ENCODE results near the gene TMEM218. TPM values are rescaled to one million over a fixed set of nuclear protein-coding genes. Genes with fewer than 3 reads are reported as not detected.

Gene TMEM218
- total RNA-seq: 6.0 TPM
- long read RNA-seq, partial matches to known transcripts: 0 of 3 reads
- long read RNA-seq, other reads (novel, unspliced or antisense): 3 of 3 reads

- ATAC-seq: peak; percentile 100
- intact Hi-C loops (cut with DNase I): loop anchor here (5.0 kb wide), 2 partner anchors 159 to 316 kb away; partner anchors contain the start of gene CCDC15
- DNase-seq (ENCODE audit: missing footprints): peak; percentile 99
Measured at GRCh38 chr11:125111343-125112207, at the start of gene TMEM218. Gene TMEM218 (minus strand): TSS chr11:125111626. CDS start chr11:125102241, 9,385 bp downstream.

- DNase-seq (ENCODE audit: missing footprints) (no peak), ATAC-seq (no peak)
- intact Hi-C loops (cut with DNase I): no loop called here
Measured at GRCh38 chr11:125157953-125158680, 46.7 kb upstream of the TMEM218 start.

GRCh38 chr11:125157118-125157733 lies 45.8 kb upstream of the TMEM218 start:
- ATAC-seq: no peak
- DNase-seq (ENCODE audit: missing footprints): no peak
- intact Hi-C loops (cut with DNase I): no loop called here

- intact Hi-C loops (cut with DNase I): no loop called here
- DNase-seq (ENCODE audit: missing footprints) (no peak), ATAC-seq (no peak)
Measured at GRCh38 chr11:125156346-125157117, 45.1 kb upstream of the TMEM218 start.

- DNase-seq (ENCODE audit: missing footprints) (no peak), ATAC-seq (no peak)
- intact Hi-C loops (cut with DNase I): no loop called here
Measured at GRCh38 chr11:125155767-125156166, 44.3 kb upstream of the TMEM218 start.

- no peak for ATAC-seq
- intact Hi-C loops (cut with DNase I): no loop called here
Measured at GRCh38 chr11:125155100-125155444, 43.6 kb upstream of the TMEM218 start.

GRCh38 chr11:125154378-125155099 lies 43.1 kb upstream of the TMEM218 start:
- DNase-seq (ENCODE audit: missing footprints) (no peak), ATAC-seq (no peak)
- intact Hi-C loops (cut with DNase I): no loop called here

More at GRCh38 chr11:125155100-125155444, 43.6 kb upstream of the TMEM218 start:
- no peak for DNase-seq (ENCODE audit: missing footprints)

GRCh38 chr11:125153837-125154236 lies 42.4 kb upstream of the TMEM218 start:
- no peak for ATAC-seq
- intact Hi-C loops (cut with DNase I): no loop called here
- no peak for DNase-seq (ENCODE audit: missing footprints)

GRCh38 chr11:125148743-125149142 lies 37.3 kb upstream of the TMEM218 start:
- intact Hi-C loops (cut with DNase I): no loop called here
- no peak for DNase-seq (ENCODE audit: missing footprints)
- ATAC-seq: no peak

- DNase-seq (ENCODE audit: missing footprints) (no peak), ATAC-seq (no peak)
- intact Hi-C loops (cut with DNase I): no loop called here
Measured at GRCh38 chr11:125148011-125148410, 36.6 kb upstream of the TMEM218 start.

- ATAC-seq (peak; percentile 42), DNase-seq (ENCODE audit: missing footprints) (no peak)
- intact Hi-C loops (cut with DNase I): no loop called here
Measured at GRCh38 chr11:125147280-125147679, 35.9 kb upstream of the TMEM218 start.

- DNase-seq (ENCODE audit: missing footprints) (no peak), ATAC-seq (no peak)
- intact Hi-C loops (cut with DNase I): no loop called here
Measured at GRCh38 chr11:125146232-125146631, 34.8 kb upstream of the TMEM218 start.

- ATAC-seq (peak; percentile 57), DNase-seq (ENCODE audit: missing footprints) (no peak)
- intact Hi-C loops (cut with DNase I): loop anchor here (5.0 kb wide), 1 partner anchor 180 kb away; no protein-coding TSS in a partner anchor
Measured at GRCh38 chr11:125141686-125142535, 30.5 kb upstream of the TMEM218 start.

- intact Hi-C loops (cut with DNase I): loop anchor here (5.0 kb wide), 1 partner anchor 179 kb away; no protein-coding TSS in a partner anchor
- DNase-seq (ENCODE audit: missing footprints): no peak
- no peak for ATAC-seq
Measured at GRCh38 chr11:125141178-125141577, 29.8 kb upstream of the TMEM218 start.

- no peak for ATAC-seq
- no peak for DNase-seq (ENCODE audit: missing footprints)
- intact Hi-C loops (cut with DNase I): loop anchor here (5.0 kb wide), 1 partner anchor 178 kb away; no protein-coding TSS in a partner anchor
Measured at GRCh38 chr11:125140233-125140632, 28.8 kb upstream of the TMEM218 start.

- intact Hi-C loops (cut with DNase I): loop anchor here (5.0 kb wide), 1 partner anchor 177 kb away; no protein-coding TSS in a partner anchor
- ATAC-seq (no peak), DNase-seq (ENCODE audit: missing footprints) (no peak)
Measured at GRCh38 chr11:125139778-125140177, 28.4 kb upstream of the TMEM218 start.

- intact Hi-C loops (cut with DNase I): no loop called here
- DNase-seq (ENCODE audit: missing footprints) (no peak), ATAC-seq (no peak)
Measured at GRCh38 chr11:125138966-125139365, 27.5 kb upstream of the TMEM218 start.

All from Right ventricle myocardium inferior (tissue), 1 donor.